ENCODE measurements around the gene GFRA1.

GFRA1 gene

GRCh38 chr10:116298586-116298985 is 25.6 kb upstream of the GFRA1 start:
- Histone ChIP-seq H3K36me3 (ENCODE audit: control insufficient read depth, insufficient read depth, low read length) (no peaks in the 10 kb centered on the region), H3K4me1 (ENCODE audit: control insufficient read depth, insufficient read depth, low read length, poor library complexity, severe bottlenecking) (no peaks in the 10 kb centered on the region), H3K4me3 (ENCODE audit: insufficient read depth, low read depth, low read length, poor library complexity, severe bottlenecking) (no peak overlapping the region), H3K27ac (ENCODE audit: insufficient read depth, low read length, poor library complexity, severe bottlenecking) (no peak overlapping the region), H3K9me3 (ENCODE audit: control insufficient read depth, low read length) (no peaks in the 10 kb centered on the region), H3K27me3 (replicated peaks; ENCODE audit: control insufficient read depth, insufficient read depth, low read length, poor library complexity, severe bottlenecking) (no peaks in the 10 kb centered on the region)
- no peak for DNase-seq

DNA sequence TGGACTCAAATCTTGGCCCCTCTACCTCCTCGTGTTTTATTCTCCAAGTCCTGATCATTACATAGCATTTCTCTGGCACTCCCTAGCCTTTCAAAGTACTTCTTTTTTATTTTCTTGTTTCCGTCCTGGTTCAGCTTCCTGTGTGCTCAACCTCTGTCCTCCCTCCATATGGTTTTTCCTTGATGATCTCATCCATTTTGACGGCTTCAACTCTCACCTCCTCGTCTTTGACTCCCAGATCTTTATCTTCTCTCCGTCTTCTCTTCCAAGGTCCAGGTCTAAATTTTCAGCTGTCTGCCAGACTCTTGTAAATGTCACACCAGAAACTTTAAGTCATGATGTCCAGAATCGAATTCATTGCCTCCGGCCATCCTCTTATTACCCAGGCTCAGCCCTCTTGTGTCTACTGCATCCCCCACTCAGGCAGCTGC is 23.3 kb upstream of the GFRA1 start:
- H3K9me3 ChIP-seq (ENCODE audit: control insufficient read depth, low read length) = no peaks in the 10 kb centered on the region
- no peaks in the 10 kb centered on the region for H3K27me3 ChIP-seq (replicated peaks; ENCODE audit: control insufficient read depth, insufficient read depth, low read length, poor library complexity, severe bottlenecking)
- H3K4me1 ChIP-seq (ENCODE audit: control insufficient read depth, insufficient read depth, low read length, poor library complexity, severe bottlenecking) = no peaks in the 10 kb centered on the region
- DNase-seq = no peak
- H3K27ac ChIP-seq (ENCODE audit: insufficient read depth, low read length, poor library complexity, severe bottlenecking) = no peak overlapping the region
- no peaks in the 10 kb centered on the region for H3K36me3 ChIP-seq (ENCODE audit: control insufficient read depth, insufficient read depth, low read length)
- H3K4me3 ChIP-seq (ENCODE audit: insufficient read depth, low read depth, low read length, poor library complexity, severe bottlenecking) = no peak overlapping the region

GRCh38 chr10:116292493-116292892 is 19.5 kb upstream of the GFRA1 start:
- H3K27ac ChIP-seq (ENCODE audit: insufficient read depth, low read length, poor library complexity, severe bottlenecking) = no peak overlapping the region
- H3K36me3 ChIP-seq (ENCODE audit: control insufficient read depth, insufficient read depth, low read length) = no peaks in the 10 kb centered on the region
- H3K4me3 ChIP-seq (ENCODE audit: insufficient read depth, low read depth, low read length, poor library complexity, severe bottlenecking) = no peak overlapping the region
- no peaks in the 10 kb centered on the region for H3K27me3 ChIP-seq (replicated peaks; ENCODE audit: control insufficient read depth, insufficient read depth, low read length, poor library complexity, severe bottlenecking)
- H3K9me3 ChIP-seq (ENCODE audit: control insufficient read depth, low read length) = no peaks in the 10 kb centered on the region
- no peaks in the 10 kb centered on the region for H3K4me1 ChIP-seq (ENCODE audit: control insufficient read depth, insufficient read depth, low read length, poor library complexity, severe bottlenecking)
- no peak for DNase-seq

- Histone ChIP-seq H3K27ac (ENCODE audit: insufficient read depth, low read length, poor library complexity, severe bottlenecking) (no peak overlapping the region), H3K27me3 (replicated peaks; ENCODE audit: control insufficient read depth, insufficient read depth, low read length, poor library complexity, severe bottlenecking) (no peaks in the 10 kb centered on the region), H3K4me1 (ENCODE audit: control insufficient read depth, insufficient read depth, low read length, poor library complexity, severe bottlenecking) (no peaks in the 10 kb centered on the region), H3K36me3 (ENCODE audit: control insufficient read depth, insufficient read depth, low read length) (no peaks in the 10 kb centered on the region), H3K9me3 (ENCODE audit: control insufficient read depth, low read length) (no peaks in the 10 kb centered on the region), H3K4me3 (ENCODE audit: insufficient read depth, low read depth, low read length, poor library complexity, severe bottlenecking) (no peak overlapping the region)
- DNase-seq = no peak
Observed at GRCh38 chr10:116289652-116290051, 16.6 kb upstream of the GFRA1 start.

DNA sequence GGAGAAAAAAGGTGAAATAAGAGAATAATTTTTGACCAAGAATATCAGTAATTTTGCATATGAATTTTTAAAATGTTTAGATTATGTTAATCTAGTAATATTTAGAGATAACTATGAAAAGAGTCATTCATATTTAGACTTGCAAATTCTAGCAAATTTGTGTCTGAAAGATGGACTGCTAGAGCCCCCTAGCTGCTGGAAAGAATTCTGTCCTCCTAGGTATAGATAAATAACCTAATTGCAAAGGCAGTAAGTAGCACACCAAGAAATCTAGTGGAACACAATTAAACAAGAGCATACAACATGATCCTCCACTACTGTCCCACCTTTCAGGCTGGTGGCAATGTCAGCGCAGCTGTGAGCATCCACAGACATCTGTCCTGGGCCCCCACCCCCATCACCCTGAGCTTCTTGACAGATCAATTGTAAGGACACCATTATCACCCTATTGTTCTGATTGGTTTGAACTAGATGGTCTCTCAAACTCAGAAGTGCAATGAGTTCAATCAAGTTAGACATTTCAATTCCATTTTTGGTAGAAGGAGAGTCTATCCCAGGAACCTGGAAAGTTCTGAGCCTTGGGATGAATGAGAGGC is 15.0 kb upstream of the GFRA1 start:
- Histone ChIP-seq H3K27ac (ENCODE audit: insufficient read depth, low read length, poor library complexity, severe bottlenecking) (no peak overlapping the region), H3K27me3 (replicated peaks; ENCODE audit: control insufficient read depth, insufficient read depth, low read length, poor library complexity, severe bottlenecking) (no peaks in the 10 kb centered on the region), H3K36me3 (ENCODE audit: control insufficient read depth, insufficient read depth, low read length) (no peaks in the 10 kb centered on the region), H3K9me3 (ENCODE audit: control insufficient read depth, low read length) (no peaks in the 10 kb centered on the region), H3K4me3 (ENCODE audit: insufficient read depth, low read depth, low read length, poor library complexity, severe bottlenecking) (no peak overlapping the region), H3K4me1 (ENCODE audit: control insufficient read depth, insufficient read depth, low read length, poor library complexity, severe bottlenecking) (no peaks in the 10 kb centered on the region)
- no peak for DNase-seq

DNA sequence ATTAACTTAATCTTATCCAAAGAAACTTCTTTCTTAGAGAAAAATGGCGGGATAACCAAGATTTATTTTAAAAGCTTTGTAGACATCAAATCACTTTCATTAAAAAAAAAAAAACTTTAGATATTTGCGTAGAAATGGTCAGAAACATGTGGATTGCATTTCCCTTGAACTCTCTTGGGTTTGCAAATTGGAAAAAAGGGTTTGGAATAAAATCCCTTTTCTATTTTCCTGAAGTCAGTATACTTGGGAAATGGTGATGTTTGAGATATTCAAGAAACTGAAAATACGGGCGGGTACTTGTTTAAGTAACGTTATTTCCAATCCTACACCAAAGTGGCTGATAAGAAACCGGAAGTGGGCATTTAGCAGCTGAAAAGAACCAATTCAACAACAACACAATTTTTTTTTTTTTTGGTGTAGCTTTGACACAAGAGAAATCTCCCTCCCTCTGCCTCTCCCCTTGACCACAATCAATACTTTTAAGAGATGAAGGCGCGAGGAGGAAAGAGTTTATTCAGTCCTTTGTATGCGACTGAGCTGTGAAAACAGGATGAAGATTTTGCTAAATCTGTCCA is 13.7 kb upstream of the GFRA1 start:
- no peaks in the 10 kb centered on the region for H3K4me1 ChIP-seq (ENCODE audit: control insufficient read depth, insufficient read depth, low read length, poor library complexity, severe bottlenecking)
- no peaks in the 10 kb centered on the region for H3K36me3 ChIP-seq (ENCODE audit: control insufficient read depth, insufficient read depth, low read length)
- DNase-seq = no peak
- H3K9me3 ChIP-seq (ENCODE audit: control insufficient read depth, low read length) = no peaks in the 10 kb centered on the region
- no peak overlapping the region for H3K27ac ChIP-seq (ENCODE audit: insufficient read depth, low read length, poor library complexity, severe bottlenecking)
- H3K27me3 ChIP-seq (replicated peaks; ENCODE audit: control insufficient read depth, insufficient read depth, low read length, poor library complexity, severe bottlenecking) = no peaks in the 10 kb centered on the region
- no peak overlapping the region for H3K4me3 ChIP-seq (ENCODE audit: insufficient read depth, low read depth, low read length, poor library complexity, severe bottlenecking)

GRCh38 chr10:116281775-116282174 is 8.8 kb upstream of the GFRA1 start:
- Histone ChIP-seq H3K27me3 (replicated peaks; ENCODE audit: control insufficient read depth, insufficient read depth, low read length, poor library complexity, severe bottlenecking) (no peaks in the 10 kb centered on the region), H3K4me1 (ENCODE audit: control insufficient read depth, insufficient read depth, low read length, poor library complexity, severe bottlenecking) (no peaks in the 10 kb centered on the region)
- DNase-seq = no peak

DNA sequence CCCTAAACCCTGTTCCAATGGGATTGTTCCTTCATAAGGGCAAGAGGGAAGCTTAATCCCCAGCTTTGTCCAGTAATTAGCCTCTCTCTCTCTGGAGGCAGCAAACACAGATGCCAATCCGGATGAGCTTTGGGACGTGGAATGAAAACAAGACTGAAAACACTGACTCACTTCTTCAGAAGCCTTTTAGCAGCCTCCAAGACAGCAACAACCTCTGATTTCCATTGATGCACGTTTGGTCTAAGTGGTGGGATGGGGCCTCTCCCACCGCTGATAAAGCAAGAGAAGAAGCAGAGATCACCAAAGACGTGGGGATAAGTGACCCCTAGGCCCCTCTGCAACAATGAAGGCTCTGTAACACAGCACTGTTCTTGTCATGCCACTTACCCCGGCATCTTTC is 5.8 kb upstream of the GFRA1 start:
- Histone ChIP-seq H3K4me3 (ENCODE audit: insufficient read depth, low read depth, low read length, poor library complexity, severe bottlenecking) (no peak overlapping the region), H3K4me1 (ENCODE audit: control insufficient read depth, insufficient read depth, low read length, poor library complexity, severe bottlenecking) (no peaks in the 10 kb centered on the region), H3K9me3 (ENCODE audit: control insufficient read depth, low read length) (no peaks in the 10 kb centered on the region), H3K27me3 (replicated peaks; ENCODE audit: control insufficient read depth, insufficient read depth, low read length, poor library complexity, severe bottlenecking) (peaks cover 3% of the 10 kb centered on the region), H3K36me3 (ENCODE audit: control insufficient read depth, insufficient read depth, low read length) (no peaks in the 10 kb centered on the region), H3K27ac (ENCODE audit: insufficient read depth, low read length, poor library complexity, severe bottlenecking) (no peak overlapping the region)
- DNase-seq = no peak

More at GRCh38 chr10:116281775-116282174, 8.8 kb upstream of the GFRA1 start:
- H3K36me3 ChIP-seq (ENCODE audit: control insufficient read depth, insufficient read depth, low read length) = no peaks in the 10 kb centered on the region
- H3K9me3 ChIP-seq (ENCODE audit: control insufficient read depth, low read length) = no peaks in the 10 kb centered on the region
- no peak overlapping the region for H3K27ac ChIP-seq (ENCODE audit: insufficient read depth, low read length, poor library complexity, severe bottlenecking)
- H3K4me3 ChIP-seq (ENCODE audit: insufficient read depth, low read depth, low read length, poor library complexity, severe bottlenecking) = no peak overlapping the region

- no peak overlapping the region for H3K4me3 ChIP-seq (ENCODE audit: insufficient read depth, low read depth, low read length, poor library complexity, severe bottlenecking)
- no peak for DNase-seq
- no peaks in the 10 kb centered on the region for H3K36me3 ChIP-seq (ENCODE audit: control insufficient read depth, insufficient read depth, low read length)
- no peaks in the 10 kb centered on the region for H3K9me3 ChIP-seq (ENCODE audit: control insufficient read depth, low read length)
- no peak overlapping the region for H3K27ac ChIP-seq (ENCODE audit: insufficient read depth, low read length, poor library complexity, severe bottlenecking)
- H3K27me3 ChIP-seq (replicated peaks; ENCODE audit: control insufficient read depth, insufficient read depth, low read length, poor library complexity, severe bottlenecking) = peaks cover 3% of the 10 kb centered on the region
- no peaks in the 10 kb centered on the region for H3K4me1 ChIP-seq (ENCODE audit: control insufficient read depth, insufficient read depth, low read length, poor library complexity, severe bottlenecking)
Observed at GRCh38 chr10:116276981-116277380, 4.0 kb upstream of the GFRA1 start.

GRCh38 chr10:116274064-116274904 is 1.3 kb upstream of the GFRA1 start:
- Histone ChIP-seq H3K9me3 (ENCODE audit: control insufficient read depth, low read length) (no peaks in the 10 kb centered on the region), H3K36me3 (ENCODE audit: control insufficient read depth, insufficient read depth, low read length) (no peaks in the 10 kb centered on the region), H3K27me3 (replicated peaks; ENCODE audit: control insufficient read depth, insufficient read depth, low read length, poor library complexity, severe bottlenecking) (peaks cover 17% of the 10 kb centered on the region), H3K4me3 (ENCODE audit: insufficient read depth, low read depth, low read length, poor library complexity, severe bottlenecking) (no peak overlapping the region), H3K4me1 (ENCODE audit: control insufficient read depth, insufficient read depth, low read length, poor library complexity, severe bottlenecking) (no peaks in the 10 kb centered on the region), H3K27ac (ENCODE audit: insufficient read depth, low read length, poor library complexity, severe bottlenecking) (no peak overlapping the region)
- DNase-seq = no peak

Measured in effector memory CD4-positive, alpha-beta T cell (primary cell).